Measurements from ENCODE around the gene CD99.

DNA sequence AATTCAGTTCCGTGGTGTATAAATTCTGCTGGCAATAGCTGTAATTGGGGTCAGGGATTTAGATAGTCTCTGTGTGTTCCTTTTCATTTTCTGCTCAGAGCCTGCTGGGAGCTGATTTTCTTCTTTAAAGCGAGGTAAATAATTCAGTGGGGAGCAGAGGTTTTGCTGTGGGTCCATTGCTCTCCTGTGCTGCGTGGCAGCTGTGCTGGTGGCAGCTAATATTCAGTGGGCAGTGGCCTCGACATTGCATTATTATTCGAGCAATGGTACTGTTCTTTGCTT is 74.4 kb downstream of the CD99 start:
- TF ChIP-seq CTCF (IDR thresholded peaks at IDR 0.05): no peak
- TF ChIP-seq POLR2A (IDR thresholded peaks at IDR 0.05): no peak
